ENCODE results near the gene ZNF768.

ZNF768 gene

DNA sequence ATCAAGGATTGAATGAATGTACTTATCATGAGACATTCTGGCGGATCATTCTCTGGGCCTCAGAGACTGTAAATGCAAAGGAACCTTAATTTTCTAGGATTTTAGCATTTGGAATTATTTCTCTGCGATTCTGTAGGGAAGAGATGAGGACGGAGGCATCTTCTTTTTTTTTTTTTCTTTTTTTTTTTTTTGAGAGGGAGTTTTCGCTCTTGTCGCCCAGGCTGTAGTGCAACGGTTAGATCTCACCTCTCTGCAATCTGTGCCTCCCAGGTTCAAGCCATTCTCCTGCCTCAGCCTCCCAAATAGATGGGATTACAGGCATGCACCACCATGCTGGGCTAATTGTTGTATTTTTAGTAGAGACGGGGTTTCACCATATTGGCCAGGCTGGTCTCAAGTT lies 51.7 kb downstream of the ZNF768 start:
- no peaks in the 10 kb centered on the region for H3K4me1 ChIP-seq (ENCODE audit: insufficient read depth, low read length)
- H3K9me3 ChIP-seq (ENCODE audit: low read length), result no peaks in the 10 kb centered on the region
- H3K36me3 ChIP-seq (ENCODE audit: insufficient read depth, low read length), result no peaks in the 10 kb centered on the region
- no peak overlapping the region for H3K4me3 ChIP-seq (ENCODE audit: low read depth in 1 of 2, low read length in 2 of 2)
- no peak overlapping the region for H3K9ac ChIP-seq (ENCODE audit: low read length)
- H3K27me3 ChIP-seq (ENCODE audit: control insufficient read depth in 1 of 2, insufficient read depth in 2 of 2, low read length in 2 of 2), result peaks cover 0 to 12% of the 10 kb centered on the region in 2 donors
- H3K27ac ChIP-seq (ENCODE audit: low read depth, low read length), result no peak overlapping the region

DNA sequence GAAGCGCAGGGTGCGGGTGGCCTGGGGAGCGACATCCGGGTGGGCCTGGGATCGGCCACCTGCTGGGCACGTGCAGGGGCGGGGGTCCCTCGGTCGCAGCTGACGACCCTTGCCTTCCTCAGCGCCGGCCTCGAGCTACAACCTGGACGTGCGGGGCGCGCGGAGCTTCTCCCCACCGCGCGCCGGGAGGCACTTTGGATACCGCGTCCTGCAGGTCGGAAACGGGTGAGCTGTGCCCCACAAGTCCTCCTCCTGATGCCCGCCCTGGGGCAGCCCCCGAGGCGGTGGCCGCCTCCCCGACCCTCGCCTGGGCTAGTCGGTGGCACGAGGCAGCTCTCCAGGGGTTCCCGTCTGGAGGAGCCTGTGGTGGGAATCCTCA lies 52.3 kb downstream of the ZNF768 start:
- H3K27ac ChIP-seq (ENCODE audit: low read depth, low read length), result no peak overlapping the region
- H3K9me3 ChIP-seq (ENCODE audit: low read length), result no peaks in the 10 kb centered on the region
- no peaks in the 10 kb centered on the region for H3K36me3 ChIP-seq (ENCODE audit: insufficient read depth, low read length)
- H3K4me3 ChIP-seq (ENCODE audit: low read depth in 1 of 2, low read length in 2 of 2), result no peak overlapping the region
- no peaks in the 10 kb centered on the region for H3K4me1 ChIP-seq (ENCODE audit: insufficient read depth, low read length)
- H3K27me3 ChIP-seq (ENCODE audit: control insufficient read depth in 1 of 2, insufficient read depth in 2 of 2, low read length in 2 of 2), result peaks cover 0 to 12% of the 10 kb centered on the region in 2 donors
- H3K9ac ChIP-seq (ENCODE audit: low read length), result no peak overlapping the region
